ENCODE results near the gene FGF5.
"Not testable (repeated sequence)": the region's sequence is repeated elsewhere in the genome, so short reads cannot be mapped to it uniquely, and the experiment has no call there.

The FGF5 gene

GRCh38 chr4:80302616-80303223, 36.3 kb downstream of the FGF5 start:
- DNase-seq, result no peak

- DNase-seq, result no peak
These were observed 39.0 kb downstream of the FGF5 start for GRCh38 chr4:80305466-80305865.

GRCh38 chr4:80306260-80306659, 39.8 kb downstream of the FGF5 start:
- DNase-seq, result no peak

- DNase-seq, result no peak
These were observed 40.8 kb downstream of the FGF5 start for GRCh38 chr4:80307183-80307735.

- DNase-seq, result no peak
These were observed 41.5 kb downstream of the FGF5 start for GRCh38 chr4:80307774-80308465.

GRCh38 chr4:80308466-80308822, 42.0 kb downstream of the FGF5 start:
- DNase-seq, result no peak

GRCh38 chr4:80309294-80310004, 43.0 kb downstream of the FGF5 start:
- DNase-seq, result no peak

GRCh38 chr4:80311130-80311529, 44.7 kb downstream of the FGF5 start:
- DNase-seq, result no peak

- DNase-seq, result no peak
These were observed 45.7 kb downstream of the FGF5 start for GRCh38 chr4:80312124-80312523.

- DNase-seq, result no peak
These were observed 47.2 kb downstream of the FGF5 start for GRCh38 chr4:80313627-80314026.

- DNase-seq, result not testable (repeated sequence)
These were observed 49.4 kb downstream of the FGF5 start for GRCh38 chr4:80315848-80316247.

- DNase-seq, result no peak
These were observed 54.9 kb downstream of the FGF5 start for GRCh38 chr4:80321341-80321740.

GRCh38 chr4:80321776-80322175, 55.3 kb downstream of the FGF5 start:
- no peak for DNase-seq

- DNase-seq, result no peak
These were observed 56.3 kb downstream of the FGF5 start for GRCh38 chr4:80322716-80323115.

GRCh38 chr4:80324171-80324570, 57.7 kb downstream of the FGF5 start:
- DNase-seq, result no peak

- no peak for DNase-seq
These were observed 65.2 kb downstream of the FGF5 start for GRCh38 chr4:80331693-80332092.

GRCh38 chr4:80333121-80333520, 66.7 kb downstream of the FGF5 start:
- DNase-seq, result no peak

- no peak for DNase-seq
These were observed 68.1 kb downstream of the FGF5 start for GRCh38 chr4:80334568-80334967.

- DNase-seq, result no peak
These were observed 68.7 kb downstream of the FGF5 start for GRCh38 chr4:80335226-80335553.

GRCh38 chr4:80335554-80336358, 69.3 kb downstream of the FGF5 start, which contains the start of gene CFAP299:
Gene CFAP299 (plus strand): TSS chr4:80335730.
- peak; percentile 82 for DNase-seq

- DNase-seq, result no peak
These were observed 70.1 kb downstream of the FGF5 start for GRCh38 chr4:80336582-80336981.

- DNase-seq, result no peak
These were observed 73.6 kb downstream of the FGF5 start for GRCh38 chr4:80340036-80340435.

Measured in KG1 (cell line).